NK-92 treated with Interleukin-12 subunit alpha and Interleukin-12 subunit beta, amount 100 ng/mL, for 24 hours (cell line): ENCODE measurements around the gene PSMF1.

Source experiments
- DNase-seq: peaks from one replicate; lab custom pipeline; 2025; lab: John Stamatoyannopoulos, UW

The PSMF1 gene

GRCh38 chr20:1164871-1165270 lies 46.5 kb downstream of the PSMF1 start:
- DNase-seq = no peak

- no peak for DNase-seq
These were observed 47.1 kb downstream of the PSMF1 start for GRCh38 chr20:1165521-1165920.

GRCh38 chr20:1165941-1166340 lies 47.5 kb downstream of the PSMF1 start:
- DNase-seq = no peak

- no peak for DNase-seq
These were observed 48.7 kb downstream of the PSMF1 start for GRCh38 chr20:1166948-1167720.

GRCh38 chr20:1169224-1169623 lies 50.8 kb downstream of the PSMF1 start:
- no peak for DNase-seq

- no peak for DNase-seq
These were observed 53.2 kb downstream of the PSMF1 start for GRCh38 chr20:1171461-1172093.

- no peak for DNase-seq
These were observed 55.3 kb downstream of the PSMF1 start for GRCh38 chr20:1173698-1174097.

GRCh38 chr20:1174787-1175186 lies 56.4 kb downstream of the PSMF1 start:
- no peak for DNase-seq

- DNase-seq = no peak
These were observed 59.3 kb downstream of the PSMF1 start for GRCh38 chr20:1177680-1178079.

GRCh38 chr20:1178103-1178502 lies 59.7 kb downstream of the PSMF1 start:
- no peak for DNase-seq

- DNase-seq = no peak
These were observed 60.2 kb downstream of the PSMF1 start for GRCh38 chr20:1178623-1179022.

GRCh38 chr20:1180949-1181348 lies 62.5 kb downstream of the PSMF1 start:
- DNase-seq = no peak

- DNase-seq = no peak
These were observed 63.7 kb downstream of the PSMF1 start for GRCh38 chr20:1182106-1182505.

- no peak for DNase-seq
These were observed 64.8 kb downstream of the PSMF1 start for GRCh38 chr20:1183153-1183552.

GRCh38 chr20:1184260-1184637 lies 65.8 kb downstream of the PSMF1 start:
- no peak for DNase-seq

GRCh38 chr20:1184638-1185315 lies 66.4 kb downstream of the PSMF1 start, which contains the start of gene TMEM74B:
TSS of gene TMEM74B (minus strand) at chr20:1184981. CDS start at chr20:1183801, 1,180 bp downstream.
- no peak for DNase-seq

GRCh38 chr20:1185316-1185741 lies 66.9 kb downstream of the PSMF1 start:
- DNase-seq = no peak

GRCh38 chr20:1185790-1186334 lies 67.5 kb downstream of the PSMF1 start:
- DNase-seq = no peak

- no peak for DNase-seq
These were observed 68.1 kb downstream of the PSMF1 start for GRCh38 chr20:1186367-1186991.

- DNase-seq = no peak
These were observed 69.3 kb downstream of the PSMF1 start for GRCh38 chr20:1187605-1188171.

- DNase-seq = no peak
These were observed 69.9 kb downstream of the PSMF1 start for GRCh38 chr20:1188347-1188746.

- DNase-seq = no peak
These were observed 71.4 kb downstream of the PSMF1 start for GRCh38 chr20:1189827-1190226.
